ENCODE data around the gene CNP.
"Not testable (repeated sequence)": the region's sequence is repeated elsewhere in the genome, so short reads cannot be mapped to it uniquely, and the experiment has no call there.

- TF ChIP-seq CTCF (IDR thresholded peaks at IDR 0.05); EZH2 (IDR thresholded peaks at IDR 0.05; ENCODE audit: borderline replicate concordance, insufficient read depth, low read depth, low read length, poor library complexity, severe bottlenecking): not testable (repeated sequence)
Measured at GRCh38 chr17:42020845-42021244, 54.2 kb downstream of the CNP start.
